Measurements from ENCODE around the gene ABCC2. TPM values are rescaled to one million over a fixed set of nuclear protein-coding genes. Genes with fewer than 3 reads are reported as not detected.

The ABCC2 gene
- total and polyA plus RNA-seq, 2 experiments from 2014 or later: 0.45 to 2.4 TPM

DNA sequence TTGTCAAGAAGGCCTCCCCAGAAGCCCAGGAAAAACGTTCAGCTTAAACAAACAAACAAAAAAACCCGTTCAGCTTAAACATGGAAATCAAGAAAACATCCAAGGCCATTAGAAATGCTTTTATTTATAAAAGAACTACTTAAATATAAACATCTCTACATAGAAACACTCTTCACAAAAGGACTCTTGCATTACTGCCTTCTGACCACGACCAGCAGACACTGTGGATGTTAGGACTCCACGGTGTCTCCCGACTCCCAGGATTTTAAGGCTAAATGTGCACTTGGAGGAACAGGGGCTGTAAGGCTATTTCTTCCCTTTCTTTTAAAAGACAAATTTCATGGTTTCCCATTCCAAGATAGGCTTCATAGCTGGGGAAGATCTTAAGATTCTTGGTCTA is 93.0 kb downstream of the ABCC2 start (continued):
- TF ChIP-seq JUNB (IDR thresholded peaks at IDR 0.05; ENCODE audit: unreplicated experiment): no peak
- no peak for TF ChIP-seq ZNF114 (CRISPR knock-in tag; IDR thresholded peaks at IDR 0.05)
- TF ChIP-seq, protein P1, sequence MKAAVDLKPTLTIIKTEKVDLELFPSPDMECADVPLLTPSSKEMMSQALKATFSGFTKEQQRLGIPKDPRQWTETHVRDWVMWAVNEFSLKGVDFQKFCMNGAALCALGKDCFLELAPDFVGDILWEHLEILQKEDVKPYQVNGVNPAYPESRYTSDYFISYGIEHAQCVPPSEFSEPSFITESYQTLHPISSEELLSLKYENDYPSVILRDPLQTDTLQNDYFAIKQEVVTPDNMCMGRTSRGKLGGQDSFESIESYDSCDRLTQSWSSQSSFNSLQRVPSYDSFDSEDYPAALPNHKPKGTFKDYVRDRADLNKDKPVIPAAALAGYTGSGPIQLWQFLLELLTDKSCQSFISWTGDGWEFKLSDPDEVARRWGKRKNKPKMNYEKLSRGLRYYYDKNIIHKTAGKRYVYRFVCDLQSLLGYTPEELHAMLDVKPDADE (IDR thresholded peaks at IDR 0.05): no peak
- no peak for TF ChIP-seq ZNF331 (CRISPR knock-in tag; IDR thresholded peaks at IDR 0.05; ENCODE audit: low read depth)

DNA sequence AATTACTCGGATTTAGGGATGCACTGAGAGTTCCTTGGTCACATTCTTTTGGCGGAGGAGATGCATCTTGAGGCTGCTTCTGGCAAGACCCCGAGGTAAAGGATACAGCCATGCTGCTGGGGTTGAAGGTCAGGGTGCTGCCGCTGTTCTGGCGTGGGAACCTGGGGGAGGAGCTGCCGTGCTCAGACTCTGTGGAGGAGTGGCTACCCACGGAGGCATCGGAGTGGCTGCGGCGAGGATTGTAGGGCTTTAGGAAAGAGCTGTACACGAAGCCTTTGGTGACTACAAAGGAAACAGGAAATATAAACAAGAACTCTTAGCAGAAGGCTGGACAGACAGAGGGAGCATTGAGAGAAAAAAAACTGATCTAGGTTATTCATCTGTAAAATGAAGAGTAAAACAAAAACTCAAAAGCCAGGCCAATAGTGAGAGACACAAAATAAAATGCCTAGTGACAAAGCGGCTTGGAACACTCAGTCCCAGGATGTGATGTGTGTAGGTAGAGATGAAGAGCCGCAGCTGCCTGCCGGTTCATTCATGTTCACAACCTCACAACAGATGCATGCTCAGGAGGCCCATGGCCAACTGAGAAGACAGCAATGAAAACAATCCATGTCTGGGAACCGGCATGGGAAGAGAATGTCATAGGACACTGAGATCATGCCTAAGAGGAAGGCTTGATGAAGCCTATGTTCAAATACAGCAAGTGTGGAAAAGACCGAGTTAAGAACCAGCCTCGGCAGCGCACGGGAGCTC is 97.8 kb downstream of the ABCC2 start:
- Mint-ChIP-seq H3K36me3 (ENCODE audit: low read depth) (peaks cover 99% of the 10 kb centered on the region), H3K4me1 (no peaks in the 10 kb centered on the region; the same call in 2 of the 3 replicates), H3K27me3 (ENCODE audit: insufficient read depth, low read depth, poor library complexity) (peaks cover 9% of the 10 kb centered on the region), H3K4me3 (no peak overlapping the region), H3K27ac (no peak overlapping the region), H3K9me3 (no peaks in the 10 kb centered on the region)
- Histone ChIP-seq H3K36me3 (ENCODE audit: insufficient read depth) (peaks cover 100% of the 10 kb centered on the region), H3K9me2 (ENCODE audit: insufficient read depth) (no peaks in the 10 kb centered on the region), H3K4me1 (ENCODE audit: insufficient read depth) (no peaks in the 10 kb centered on the region), H2AFZ (no peak overlapping the region), H3K27me3 (ENCODE audit: insufficient read depth) (no peaks in the 10 kb centered on the region), H3K27ac (ENCODE audit: low read depth) (no peak overlapping the region), H3F3A (replicated peaks; ENCODE audit: low read depth) (peaks cover 33% of the 10 kb centered on the region), H3K4me2 (no peak overlapping the region), H3K4me3 (no peak overlapping the region), H4K20me1 (replicated peaks; ENCODE audit: insufficient read depth) (peaks cover 25% of the 10 kb centered on the region), H3K79me2 (replicated peaks; ENCODE audit: insufficient read depth) (peaks cover 1% of the 10 kb centered on the region; the same call in 1 of the 2 replicates)
- DNase-seq (ENCODE audit: low spot score) (no peak), ATAC-seq (no peak)
- TF ChIP-seq, protein P1 (IDR thresholded peaks at IDR 0.05): no peak
- TF ChIP-seq POLR2AphosphoS5 (IDR thresholded peaks at IDR 0.05; ENCODE audit: low read depth): 0 out of 2 replicates have a peak, but pooled peaks have one; percentile 9

DNA sequence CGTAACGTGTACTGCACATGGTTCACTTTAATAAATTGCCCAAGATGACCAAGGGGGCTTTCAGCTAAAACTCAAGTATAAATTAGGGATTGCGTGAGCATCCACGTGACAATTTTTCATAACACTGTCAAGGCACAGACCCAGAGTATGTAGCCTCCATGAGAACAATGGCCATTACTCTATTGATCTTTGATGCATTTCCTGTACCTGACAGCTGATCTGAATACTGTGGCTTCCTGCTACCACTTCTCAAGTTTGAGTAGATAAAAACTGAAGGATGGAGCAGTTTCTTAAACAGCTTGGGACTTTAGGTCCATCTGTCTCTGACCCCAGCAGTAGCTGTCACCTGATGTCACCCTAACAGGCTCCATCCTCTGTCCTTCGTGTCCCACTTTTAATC is 98.9 kb downstream of the ABCC2 start:
- Histone ChIP-seq H2AFZ (no peak overlapping the region), H3K27me3 (ENCODE audit: insufficient read depth) (no peaks in the 10 kb centered on the region), H3K9me2 (ENCODE audit: insufficient read depth) (no peaks in the 10 kb centered on the region), H3K4me1 (ENCODE audit: insufficient read depth) (no peaks in the 10 kb centered on the region), H3K36me3 (ENCODE audit: insufficient read depth) (peaks cover 99% of the 10 kb centered on the region), H3F3A (replicated peaks; ENCODE audit: low read depth) (peaks cover 25% of the 10 kb centered on the region), H3K4me2 (no peak overlapping the region), H4K20me1 (replicated peaks; ENCODE audit: insufficient read depth) (peaks cover 29% of the 10 kb centered on the region), H3K4me3 (no peak overlapping the region), H3K27ac (ENCODE audit: low read depth) (no peak overlapping the region), H3K79me2 (replicated peaks; ENCODE audit: insufficient read depth) (peaks cover 3% of the 10 kb centered on the region; the same call in 1 of the 2 replicates)
- H3K27ac Mint-ChIP-seq: no peak overlapping the region
- ATAC-seq (no peak), DNase-seq (ENCODE audit: low spot score) (no peak)
- peaks cover 99% of the 10 kb centered on the region for H3K36me3 Mint-ChIP-seq (ENCODE audit: low read depth)
- H3K4me3 Mint-ChIP-seq: no peak overlapping the region
- no peaks in the 10 kb centered on the region for H3K9me3 Mint-ChIP-seq
- H3K4me1 Mint-ChIP-seq: no peaks in the 10 kb centered on the region; the same call in 2 of the 3 replicates
- TF ChIP-seq, protein P2, sequence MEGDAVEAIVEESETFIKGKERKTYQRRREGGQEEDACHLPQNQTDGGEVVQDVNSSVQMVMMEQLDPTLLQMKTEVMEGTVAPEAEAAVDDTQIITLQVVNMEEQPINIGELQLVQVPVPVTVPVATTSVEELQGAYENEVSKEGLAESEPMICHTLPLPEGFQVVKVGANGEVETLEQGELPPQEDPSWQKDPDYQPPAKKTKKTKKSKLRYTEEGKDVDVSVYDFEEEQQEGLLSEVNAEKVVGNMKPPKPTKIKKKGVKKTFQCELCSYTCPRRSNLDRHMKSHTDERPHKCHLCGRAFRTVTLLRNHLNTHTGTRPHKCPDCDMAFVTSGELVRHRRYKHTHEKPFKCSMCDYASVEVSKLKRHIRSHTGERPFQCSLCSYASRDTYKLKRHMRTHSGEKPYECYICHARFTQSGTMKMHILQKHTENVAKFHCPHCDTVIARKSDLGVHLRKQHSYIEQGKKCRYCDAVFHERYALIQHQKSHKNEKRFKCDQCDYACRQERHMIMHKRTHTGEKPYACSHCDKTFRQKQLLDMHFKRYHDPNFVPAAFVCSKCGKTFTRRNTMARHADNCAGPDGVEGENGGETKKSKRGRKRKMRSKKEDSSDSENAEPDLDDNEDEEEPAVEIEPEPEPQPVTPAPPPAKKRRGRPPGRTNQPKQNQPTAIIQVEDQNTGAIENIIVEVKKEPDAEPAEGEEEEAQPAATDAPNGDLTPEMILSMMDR (conservative IDR thresholded peaks at IDR 0.05; ENCODE audit: low read depth in 2 of 2): no peak
- H3K27me3 Mint-ChIP-seq (ENCODE audit: insufficient read depth, low read depth, poor library complexity): peaks cover 8% of the 10 kb centered on the region

Data from GM23338 (cell line).